ENCODE results near the gene PRR36. TPM values are rescaled to one million over a fixed set of nuclear protein-coding genes. Genes with fewer than 3 reads are reported as not detected.

PRR36 gene
- total RNA-seq, 1 donor from 2014 or later = 37.4 TPM

DNA sequence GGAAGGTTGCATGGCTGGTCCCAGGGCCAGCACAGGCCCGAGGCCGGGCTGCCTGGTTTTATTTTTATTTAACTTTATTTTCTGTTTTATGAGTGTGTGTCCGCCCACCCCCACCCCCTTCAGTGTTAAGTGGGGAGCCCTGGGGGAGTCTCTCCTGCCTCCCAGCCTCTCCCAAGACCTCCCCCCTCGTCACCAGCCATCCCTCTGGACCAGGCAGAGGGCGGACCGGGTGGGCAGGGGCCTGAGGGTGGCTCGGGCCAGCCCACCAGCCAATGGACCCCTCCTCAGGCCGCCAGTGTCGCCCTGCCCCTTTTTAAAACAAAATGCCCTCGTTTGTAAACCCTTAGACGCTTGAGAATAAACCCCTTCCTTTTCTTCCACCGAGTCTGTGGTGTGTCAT, 39.9 kb upstream of the PRR36 start:
- H3K4me1 Mint-ChIP-seq (ENCODE audit: low read depth) = peaks cover 6% of the 10 kb centered on the region
- H3K27me3 Mint-ChIP-seq = peaks cover 31% of the 10 kb centered on the region
- no peak for DNase-seq (ENCODE audit: low spot score, unreplicated experiment)
- no peak overlapping the region for H3K27ac Mint-ChIP-seq
- H3K4me3 Mint-ChIP-seq (ENCODE audit: low read depth) = no peak overlapping the region
- TF ChIP-seq, protein P1, sequence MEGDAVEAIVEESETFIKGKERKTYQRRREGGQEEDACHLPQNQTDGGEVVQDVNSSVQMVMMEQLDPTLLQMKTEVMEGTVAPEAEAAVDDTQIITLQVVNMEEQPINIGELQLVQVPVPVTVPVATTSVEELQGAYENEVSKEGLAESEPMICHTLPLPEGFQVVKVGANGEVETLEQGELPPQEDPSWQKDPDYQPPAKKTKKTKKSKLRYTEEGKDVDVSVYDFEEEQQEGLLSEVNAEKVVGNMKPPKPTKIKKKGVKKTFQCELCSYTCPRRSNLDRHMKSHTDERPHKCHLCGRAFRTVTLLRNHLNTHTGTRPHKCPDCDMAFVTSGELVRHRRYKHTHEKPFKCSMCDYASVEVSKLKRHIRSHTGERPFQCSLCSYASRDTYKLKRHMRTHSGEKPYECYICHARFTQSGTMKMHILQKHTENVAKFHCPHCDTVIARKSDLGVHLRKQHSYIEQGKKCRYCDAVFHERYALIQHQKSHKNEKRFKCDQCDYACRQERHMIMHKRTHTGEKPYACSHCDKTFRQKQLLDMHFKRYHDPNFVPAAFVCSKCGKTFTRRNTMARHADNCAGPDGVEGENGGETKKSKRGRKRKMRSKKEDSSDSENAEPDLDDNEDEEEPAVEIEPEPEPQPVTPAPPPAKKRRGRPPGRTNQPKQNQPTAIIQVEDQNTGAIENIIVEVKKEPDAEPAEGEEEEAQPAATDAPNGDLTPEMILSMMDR (IDR thresholded peaks at IDR 0.05; ENCODE audit: unreplicated experiment) = no peak
- no peaks in the 10 kb centered on the region for H3K9me3 Mint-ChIP-seq (ENCODE audit: low read depth)
- H3K36me3 Mint-ChIP-seq (ENCODE audit: insufficient read depth) = peaks cover 16% of the 10 kb centered on the region

DNA sequence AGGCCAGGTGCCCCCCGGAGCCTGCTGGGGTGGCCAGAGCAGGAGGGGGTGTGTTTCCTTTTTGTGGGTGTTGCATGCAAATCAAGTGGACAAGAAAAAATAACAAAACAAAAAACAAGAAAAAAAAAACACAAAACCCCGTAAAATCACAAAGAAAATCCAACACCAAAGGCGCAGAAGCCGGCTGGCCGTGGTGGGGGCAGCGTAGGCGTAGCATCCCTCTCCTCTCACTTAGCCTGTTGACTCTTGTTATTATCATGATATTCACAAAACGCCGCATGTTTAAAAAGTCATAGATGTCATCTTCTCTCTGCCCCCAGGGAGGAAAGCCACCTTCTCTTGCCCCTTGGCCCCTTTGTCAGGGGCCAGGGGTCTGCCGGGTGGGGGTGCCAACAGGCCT, 39.5 kb upstream of the PRR36 start:
- H3K27me3 Mint-ChIP-seq = peaks cover 31% of the 10 kb centered on the region
- no peak overlapping the region for H3K4me3 Mint-ChIP-seq (ENCODE audit: low read depth)
- no peaks in the 10 kb centered on the region for H3K9me3 Mint-ChIP-seq (ENCODE audit: low read depth)
- TF ChIP-seq, protein P1 (IDR thresholded peaks at IDR 0.05; ENCODE audit: unreplicated experiment) = no peak
- H3K27ac Mint-ChIP-seq = no peak overlapping the region
- H3K4me1 Mint-ChIP-seq (ENCODE audit: low read depth) = peaks cover 6% of the 10 kb centered on the region
- no peak for DNase-seq (ENCODE audit: low spot score, unreplicated experiment)
- peaks cover 16% of the 10 kb centered on the region for H3K36me3 Mint-ChIP-seq (ENCODE audit: insufficient read depth)

DNA sequence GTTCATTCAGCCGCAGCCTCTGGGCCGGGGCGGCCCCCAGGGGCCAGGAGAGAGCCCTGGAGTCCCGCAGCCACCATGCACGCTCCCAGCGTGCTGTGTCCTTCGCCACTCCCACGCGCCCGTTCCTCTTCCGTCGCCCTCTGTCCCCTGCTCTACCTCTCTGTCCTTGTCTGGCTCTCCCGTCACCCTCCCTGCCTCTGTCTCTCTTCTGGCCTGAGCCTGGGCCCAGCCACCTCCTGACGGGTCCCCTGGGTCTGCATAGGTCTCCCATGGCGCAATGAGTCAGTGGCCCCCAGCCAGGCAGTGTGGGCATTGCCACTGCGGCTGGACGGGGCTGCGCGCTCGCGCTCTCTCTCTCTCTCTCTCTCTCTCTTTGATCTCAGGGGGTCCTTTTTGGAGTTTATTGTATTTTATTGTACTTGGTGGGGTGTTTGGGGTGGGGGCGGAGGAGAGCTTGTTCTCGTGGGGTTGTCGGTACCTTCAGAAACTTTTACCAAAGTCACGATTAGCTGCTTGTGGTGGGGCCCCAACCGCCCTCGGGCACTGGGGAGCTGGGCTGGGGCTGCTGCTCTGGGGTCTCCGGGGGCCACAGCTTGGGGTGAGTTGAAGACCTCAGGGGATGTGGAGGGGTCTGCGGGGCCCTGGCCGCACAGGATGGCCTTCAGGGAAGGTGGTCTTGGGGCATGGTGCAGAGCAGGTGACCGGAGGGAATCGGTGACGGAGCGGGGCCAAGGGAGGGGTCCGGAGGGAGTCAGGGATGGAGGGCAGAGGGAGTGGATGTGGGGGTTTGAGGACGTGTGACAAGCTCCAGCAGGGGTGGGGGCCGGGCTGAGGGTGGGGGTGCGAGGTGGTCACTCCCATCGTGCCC, 38.7 kb upstream of the PRR36 start:
- no peak overlapping the region for H3K4me3 Mint-ChIP-seq (ENCODE audit: low read depth)
- no peaks in the 10 kb centered on the region for H3K9me3 Mint-ChIP-seq (ENCODE audit: low read depth)
- H3K36me3 Mint-ChIP-seq (ENCODE audit: insufficient read depth) = peaks cover 16% of the 10 kb centered on the region
- peaks cover 5% of the 10 kb centered on the region for H3K4me1 Mint-ChIP-seq (ENCODE audit: low read depth)
- H3K27me3 Mint-ChIP-seq = peaks cover 25% of the 10 kb centered on the region
- TF ChIP-seq, protein P1 (IDR thresholded peaks at IDR 0.05; ENCODE audit: unreplicated experiment) = no peak
- H3K27ac Mint-ChIP-seq = no peak overlapping the region
- DNase-seq (ENCODE audit: low spot score, unreplicated experiment) = no peak

DNA sequence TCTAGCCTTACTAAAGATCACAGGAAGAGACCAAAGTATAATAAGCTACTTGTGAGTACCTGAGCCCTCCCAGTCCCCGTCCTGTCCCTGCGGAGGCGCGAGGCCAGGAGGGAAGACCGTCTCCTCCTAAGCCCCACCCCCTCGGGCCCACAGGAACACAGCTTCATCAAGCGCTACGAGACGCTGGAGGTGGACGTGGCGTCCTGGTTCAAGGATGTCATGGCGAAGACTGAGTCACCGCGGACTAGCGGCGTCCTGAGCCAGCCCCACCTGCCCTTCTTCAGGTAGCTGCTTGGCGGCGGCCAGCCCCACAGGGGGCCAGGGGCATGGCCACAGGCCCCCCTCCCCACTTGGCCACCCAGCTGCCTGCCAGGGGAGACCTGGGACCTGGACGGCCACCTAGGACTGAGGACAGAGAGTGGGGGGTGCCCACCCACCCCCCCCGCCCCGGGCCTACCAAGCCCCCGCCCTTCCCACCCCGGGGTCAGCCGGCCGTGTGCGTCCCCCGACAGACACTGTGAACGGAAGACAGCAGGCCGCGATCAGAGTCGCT, 38.0 kb upstream of the PRR36 start:
- Mint-ChIP-seq H3K27ac (no peak overlapping the region), H3K4me1 (ENCODE audit: low read depth) (peaks cover 4% of the 10 kb centered on the region), H3K9me3 (ENCODE audit: low read depth) (no peaks in the 10 kb centered on the region), H3K4me3 (ENCODE audit: low read depth) (no peak overlapping the region), H3K27me3 (peaks cover 23% of the 10 kb centered on the region), H3K36me3 (ENCODE audit: insufficient read depth) (peaks cover 16% of the 10 kb centered on the region)
- no peak for DNase-seq (ENCODE audit: low spot score, unreplicated experiment)
- TF ChIP-seq, protein P1 (IDR thresholded peaks at IDR 0.05; ENCODE audit: unreplicated experiment) = no peak

DNA sequence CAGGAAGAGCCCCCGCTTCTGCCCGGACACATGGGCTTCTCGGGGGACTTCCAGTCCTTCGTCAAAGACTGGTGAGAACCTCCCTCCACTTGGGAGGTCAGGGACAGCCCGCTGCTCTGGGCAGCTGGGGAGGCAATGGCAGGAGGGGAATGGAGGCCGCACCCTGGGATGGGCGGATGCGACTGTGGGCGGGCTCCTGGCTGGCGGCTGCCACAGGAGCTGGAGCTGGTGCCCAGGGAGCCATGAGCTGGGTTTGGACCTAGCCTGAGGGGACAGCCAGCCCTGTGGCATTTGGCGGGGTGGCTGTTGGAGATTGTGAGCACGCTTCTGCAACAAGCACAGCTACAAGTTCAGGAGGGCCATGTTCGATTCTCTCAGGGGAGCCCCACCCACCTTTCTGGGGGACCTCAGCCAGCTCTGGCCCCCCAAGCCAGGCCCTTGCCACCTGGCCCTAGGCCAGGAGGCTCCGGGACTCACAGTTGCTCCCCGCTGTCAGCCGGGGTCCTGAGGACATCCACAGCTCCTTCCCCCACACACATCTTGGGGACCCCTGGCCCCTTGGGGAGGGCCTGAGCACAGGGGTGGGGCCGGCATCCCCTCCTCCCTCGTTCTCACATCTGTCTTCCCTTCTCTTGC, 37.4 kb upstream of the PRR36 start:
- Mint-ChIP-seq H3K27ac (no peak overlapping the region), H3K36me3 (ENCODE audit: insufficient read depth) (peaks cover 16% of the 10 kb centered on the region), H3K27me3 (peaks cover 19% of the 10 kb centered on the region), H3K9me3 (ENCODE audit: low read depth) (no peaks in the 10 kb centered on the region), H3K4me1 (ENCODE audit: low read depth) (peaks cover 3% of the 10 kb centered on the region), H3K4me3 (ENCODE audit: low read depth) (no peak overlapping the region)
- DNase-seq (ENCODE audit: low spot score, unreplicated experiment) = no peak
- TF ChIP-seq, protein P1 (IDR thresholded peaks at IDR 0.05; ENCODE audit: unreplicated experiment) = no peak
